ENCODE data around the gene ZDHHC11B. TPM values are rescaled to one million over a fixed set of nuclear protein-coding genes. Genes with fewer than 3 reads are reported as not detected.
"Not testable (repeated sequence)": the region's sequence is repeated elsewhere in the genome, so short reads cannot be mapped to it uniquely, and the experiment has no call there.

ZDHHC11B gene
- total RNA-seq, 1 experiment from 2014 or later: not detected

GRCh38 chr5:772931-773330 lies 11.6 kb downstream of the ZDHHC11B start:
- in situ Hi-C loops (cut with HindIII; ENCODE audit: low pct_unique_long_range_greater_than_20kb, low sequenced_read_pairs); DNase-seq (ENCODE audit: low read depth): not testable (repeated sequence)

- in situ Hi-C loops (cut with HindIII; ENCODE audit: low pct_unique_long_range_greater_than_20kb, low sequenced_read_pairs); DNase-seq (ENCODE audit: low read depth): not testable (repeated sequence)
Observed at GRCh38 chr5:772547-772890, 12.0 kb downstream of the ZDHHC11B start.

GRCh38 chr5:771841-772546 lies 12.5 kb downstream of the ZDHHC11B start:
- in situ Hi-C loops (cut with HindIII; ENCODE audit: low pct_unique_long_range_greater_than_20kb, low sequenced_read_pairs): not testable (repeated sequence)

GRCh38 chr5:771087-771781 lies 13.3 kb downstream of the ZDHHC11B start:
- DNase-seq (ENCODE audit: low read depth); in situ Hi-C loops (cut with HindIII; ENCODE audit: low pct_unique_long_range_greater_than_20kb, low sequenced_read_pairs): not testable (repeated sequence)

More at GRCh38 chr5:771841-772546, 12.5 kb downstream of the ZDHHC11B start:
- DNase-seq (ENCODE audit: low read depth): not testable (repeated sequence)

GRCh38 chr5:770585-770984 lies 13.9 kb downstream of the ZDHHC11B start:
- in situ Hi-C loops (cut with HindIII; ENCODE audit: low pct_unique_long_range_greater_than_20kb, low sequenced_read_pairs); DNase-seq (ENCODE audit: low read depth): not testable (repeated sequence)

- in situ Hi-C loops (cut with HindIII; ENCODE audit: low pct_unique_long_range_greater_than_20kb, low sequenced_read_pairs); DNase-seq (ENCODE audit: low read depth): not testable (repeated sequence)
Observed at GRCh38 chr5:769485-770145, 14.9 kb downstream of the ZDHHC11B start.

- in situ Hi-C loops (cut with HindIII; ENCODE audit: low pct_unique_long_range_greater_than_20kb, low sequenced_read_pairs): no loop called here
Observed at GRCh38 chr5:766666-767431, 17.7 kb downstream of the ZDHHC11B start.

GRCh38 chr5:765948-766631 lies 18.4 kb downstream of the ZDHHC11B start:
- in situ Hi-C loops (cut with HindIII; ENCODE audit: low pct_unique_long_range_greater_than_20kb, low sequenced_read_pairs): no loop called here
- no peak for DNase-seq (ENCODE audit: low read depth)

More at GRCh38 chr5:766666-767431, 17.7 kb downstream of the ZDHHC11B start:
- no peak for DNase-seq (ENCODE audit: low read depth)

GRCh38 chr5:763998-764781 lies 20.3 kb downstream of the ZDHHC11B start:
- in situ Hi-C loops (cut with HindIII; ENCODE audit: low pct_unique_long_range_greater_than_20kb, low sequenced_read_pairs): no loop called here
- DNase-seq (ENCODE audit: low read depth): no peak

GRCh38 chr5:763397-763796 lies 21.1 kb downstream of the ZDHHC11B start:
- in situ Hi-C loops (cut with HindIII; ENCODE audit: low pct_unique_long_range_greater_than_20kb, low sequenced_read_pairs): no loop called here
- no peak for DNase-seq (ENCODE audit: low read depth)

GRCh38 chr5:762996-763395 lies 21.5 kb downstream of the ZDHHC11B start:
- DNase-seq (ENCODE audit: low read depth); in situ Hi-C loops (cut with HindIII; ENCODE audit: low pct_unique_long_range_greater_than_20kb, low sequenced_read_pairs): not testable (repeated sequence)

GRCh38 chr5:761854-762710 lies 22.4 kb downstream of the ZDHHC11B start:
- in situ Hi-C loops (cut with HindIII; ENCODE audit: low pct_unique_long_range_greater_than_20kb, low sequenced_read_pairs): no loop called here

GRCh38 chr5:761059-761771 lies 23.3 kb downstream of the ZDHHC11B start:
- no peak for DNase-seq (ENCODE audit: low read depth)

More at GRCh38 chr5:761854-762710, 22.4 kb downstream of the ZDHHC11B start:
- DNase-seq (ENCODE audit: low read depth): no peak

GRCh38 chr5:760363-761058 lies 24.0 kb downstream of the ZDHHC11B start:
- no peak for DNase-seq (ENCODE audit: low read depth)
- in situ Hi-C loops (cut with HindIII; ENCODE audit: low pct_unique_long_range_greater_than_20kb, low sequenced_read_pairs): no loop called here

More at GRCh38 chr5:761059-761771, 23.3 kb downstream of the ZDHHC11B start:
- in situ Hi-C loops (cut with HindIII; ENCODE audit: low pct_unique_long_range_greater_than_20kb, low sequenced_read_pairs): no loop called here

- DNase-seq (ENCODE audit: low read depth): no peak
- in situ Hi-C loops (cut with HindIII; ENCODE audit: low pct_unique_long_range_greater_than_20kb, low sequenced_read_pairs): no loop called here
Observed at GRCh38 chr5:759781-760362, 24.7 kb downstream of the ZDHHC11B start.

Measured in Caki2 (cell line).